Progenitor cell of endocrine pancreas (in vitro differentiated cells): ENCODE results near the gene ZNF207. TPM values are rescaled to one million over a fixed set of nuclear protein-coding genes. Genes with fewer than 3 reads are reported as not detected.

Experiments
- microRNA-seq: library from miRNA; unstranded; fragments of <30 nt; microRNA quantifications from one replicate; pipeline ENCODE4 v1.1.0, GENCODE V29; 2020; ENCODE audit warnings: borderline number of aligned reads; ENCODE audit not compliant: unreplicated experiment
- total RNA-seq: library from RNA; stranded (reverse); gene quantifications from 2 replicates; pipeline ENCODE4 v1.2.1, GENCODE V29; 2021

Gene ZNF207
- total RNA-seq, 1 donor from 2014 or later = 226 TPM

Small RNA genes within 50 kb of the gene (microRNA-seq; reads per million reads assigned to microRNA genes)
- not detected for gene MIR632

Other genes with a start within 250 kb of the ZNF207 start
- 32.4 and 33.1 TPM in 2 replicates for gene RHOT1, start 207.7 kb upstream of the ZNF207 start, total RNA-seq
- gene RHBDL3, start 84.3 kb upstream of the ZNF207 start, total RNA-seq = 0.50 and 0.82 TPM in 2 replicates
- gene C17orf75, start 8.0 kb upstream of the ZNF207 start, total RNA-seq = 39.1 TPM in 2 replicates
- gene PSMD11, start 94.4 kb downstream of the ZNF207 start, total RNA-seq = 110 and 113 TPM in 2 replicates
- 6.1 and 6.2 TPM in 2 replicates for gene CDK5R1, start 136.8 kb downstream of the ZNF207 start, total RNA-seq